Stomach (tissue), 9 donors: ENCODE results near the gene TOX2. TPM values are rescaled to one million over a fixed set of nuclear protein-coding genes. Genes with fewer than 3 reads are reported as not detected.

Experiments used
- DNase-seq, 2 donors: peaks; one replicate each; pipeline versions ENCODE4 v3.0.0 to v3.0.0-alpha.2; 2013 to 2019
- H3K27ac ChIP-seq, 5 donors: fragments of 200-600 bp in 4 of 5; sonication (generic) in 4 of 5; one replicate each; pipeline ENCODE4 v1.5.1; 2013 to 2019; ENCODE audit warnings: mild to moderate bottlenecking in 1 of 5, moderate library complexity in 1 of 5
- H3K27me3 ChIP-seq, 3 donors: fragments of 200-600 bp; sonication (generic); one replicate each; pipeline ENCODE4 v1.5.1; 2017 to 2019; ENCODE audit warnings: mixed run types in 1 of 3
- H3K36me3 ChIP-seq, 4 donors: fragments of 200-600 bp; sonication (generic); 1 replicate in 3 of 4; 2 replicates in 1 of 4; pipeline ENCODE4 v1.5.1; 2016 to 2019
- H3K4me1 ChIP-seq, 4 donors: fragments of 200-600 bp; sonication (generic); one replicate each; pipeline ENCODE4 v1.5.1; 2016 to 2019
- H3K4me3 ChIP-seq, 4 donors: fragments of 200-600 bp; sonication (generic) in 3 of 4; one replicate each; pipeline ENCODE4 v1.5.1; 2016 to 2019; ENCODE audit warnings: mild to moderate bottlenecking in 1 of 4
- H3K9me3 ChIP-seq, 4 donors: fragments of 200-600 bp; sonication (generic); one replicate each; pipeline ENCODE4 v1.5.1; 2016 to 2019
- CTCF ChIP-seq, 7 experiments: fragments of 450-650 bp in 4 of 7; fragments of 200-600 bp in 3 of 7; sonication (generic) in 3 of 7; IDR thresholded peaks; one replicate each; pipeline ENCODE4 v1.5.1; 2016 to 2019; ENCODE audit warnings: antibody characterized with exemption in 7 of 7, control low read depth in 2 of 7, mild to moderate bottlenecking in 1 of 7
- EP300 ChIP-seq: sonication (generic); formaldehyde crosslinking; IDR thresholded peaks from one replicate; pipeline ENCODE4 v1.6.1; 2017; ENCODE audit warnings: antibody characterized with exemption
- POLR2A ChIP-seq, 4 donors: fragments of 450-650 bp; IDR thresholded peaks; one replicate each; pipeline ENCODE4 v1.6.1; 2016; ENCODE audit warnings: antibody characterized with exemption in 4 of 4, control low read depth in 2 of 4, mild to moderate bottlenecking in 1 of 4, moderate library complexity in 1 of 4
- POLR2AphosphoS5 ChIP-seq, 3 donors: sonication (generic); formaldehyde crosslinking; IDR thresholded peaks; one replicate each; pipeline ENCODE4 v1.6.1; 2016; ENCODE audit warnings: antibody characterized with exemption in 3 of 3
- WGBS, 5 donors: extraction: QIAGEN DNeasy Blood & Tissue Kit in 3 of 5; methylation state at CpG; one replicate each; pipeline versions ENCODE4 v1.1.5 to v1.1.7; 2013 to 2018; 5-methylcytosine and 5-hydroxymethylcytosine counted together
- intact Hi-C: fragments of 100-400 bp; cut with DNase I; formaldehyde crosslinking; loops from one replicate; pipeline ENCODE4 v1.15.1; 2023; ENCODE audit warnings: low total_unique reads
- polyA plus RNA-seq, 3 donors: library from polyadenylated mRNA; stranded (reverse); fragments of 200-250 nt; gene quantifications; one replicate each; pipeline ENCODE4 v1.2.3, GENCODE V29; 2013
- total RNA-seq, 5 donors: library from RNA; depleted of rRNA; stranded (reverse); fragments of >200 nt; gene quantifications; one replicate each; pipeline versions ENCODE4 v1.1.0 to v1.2.3, GENCODE V29; 2014 to 2016
- donor health status: healthy with polysubstance abuse.
- donor health status: Bipolar disorder and iron deficiency.
- donor health status: healthy.

Gene TOX2
- total and polyA plus RNA-seq, 8 donors, result 0.87 to 20.2 (median 7.0) TPM; not detected in 1

GRCh38 chr20:43946659-43947315 is 32.1 kb downstream of the TOX2 start:
- H3K27me3 ChIP-seq, result peaks cover 0 to 5% (median 0%) of the 10 kb centered on the region in 3 donors
- intact Hi-C loops, result no loop called here
- no peak overlapping the region for H3K4me3 ChIP-seq
- no peaks in the 10 kb centered on the region for H3K9me3 ChIP-seq
- TF ChIP-seq POLR2AphosphoS5 (IDR thresholded peaks at IDR 0.05) (no peak), EP300 (no peak), POLR2A (IDR thresholded peaks at IDR 0.05) (no peak), CTCF (IDR thresholded peaks at IDR 0.05) (no peak)
- H3K36me3 ChIP-seq, result no peaks in the 10 kb centered on the region
- no peak overlapping the region for H3K27ac ChIP-seq
- WGBS, 5 donors, result 69 to 77% (median 70%) methylated on average over 7 to 9 of the region's 9 CpGs
- DNase-seq, result no peak
- peaks cover 7 to 49% (median 25%) of the 10 kb centered on the region in 4 donors for H3K4me1 ChIP-seq

- intact Hi-C loops, result no loop called here
- H3K27ac ChIP-seq, result no peak overlapping the region
- peaks cover 7 to 46% (median 21%) of the 10 kb centered on the region in 4 donors for H3K4me1 ChIP-seq
- no peaks in the 10 kb centered on the region for H3K9me3 ChIP-seq
- DNase-seq, result no peak
- no peak overlapping the region for H3K4me3 ChIP-seq
- 67 to 79% (median 75%) methylated on average over 6 of the region's 6 CpGs for WGBS, 5 donors
- H3K36me3 ChIP-seq, result no peaks in the 10 kb centered on the region
- peaks cover 0 to 5% (median 0%) of the 10 kb centered on the region in 3 donors for H3K27me3 ChIP-seq
- TF ChIP-seq CTCF (IDR thresholded peaks at IDR 0.05) (no peak), POLR2AphosphoS5 (IDR thresholded peaks at IDR 0.05) (no peak), EP300 (no peak)
Measured at GRCh38 chr20:43947316-43947710, 32.7 kb downstream of the TOX2 start.

GRCh38 chr20:43948455-43948854 is 33.8 kb downstream of the TOX2 start:
- no peaks in the 10 kb centered on the region for H3K9me3 ChIP-seq
- WGBS, 5 donors, result 82 to 93% (median 86%) methylated on average over 6 to 8 of the region's 8 CpGs
- H3K36me3 ChIP-seq, result no peaks in the 10 kb centered on the region
- H3K27me3 ChIP-seq, result peaks cover 0 to 5% (median 0%) of the 10 kb centered on the region in 3 donors
- peaks cover 3 to 43% (median 12%) of the 10 kb centered on the region in 4 donors for H3K4me1 ChIP-seq
- DNase-seq, result no peak
- no peak overlapping the region for H3K4me3 ChIP-seq
- TF ChIP-seq CTCF (IDR thresholded peaks at IDR 0.05) (no peak), POLR2AphosphoS5 (IDR thresholded peaks at IDR 0.05) (no peak), POLR2A (IDR thresholded peaks at IDR 0.05) (no peak), EP300 (no peak)
- H3K27ac ChIP-seq, result no peak overlapping the region
- intact Hi-C loops, result no loop called here

- TF ChIP-seq CTCF (IDR thresholded peaks at IDR 0.05) (no peak), EP300 (no peak), POLR2A (IDR thresholded peaks at IDR 0.05) (no peak), POLR2AphosphoS5 (IDR thresholded peaks at IDR 0.05) (no peak)
- intact Hi-C loops, result no loop called here
- Histone ChIP-seq H3K4me1 (peaks cover 3 to 50% (median 16%) of the 10 kb centered on the region in 4 donors), H3K4me3 (no peak overlapping the region), H3K9me3 (no peaks in the 10 kb centered on the region), H3K27ac (no peak overlapping the region), H3K27me3 (peaks cover 0 to 5% (median 0%) of the 10 kb centered on the region in 3 donors), H3K36me3 (no peaks in the 10 kb centered on the region)
- 88 to 94% (median 92%) methylated on average over 6 of the region's 6 CpGs for WGBS, 5 donors
- no peak for DNase-seq
Measured at GRCh38 chr20:43949248-43949647, 34.6 kb downstream of the TOX2 start.
